H9 (cell line): ENCODE results near the gene ATXN10. TPM values are rescaled to one million over a fixed set of nuclear protein-coding genes. Genes with fewer than 3 reads are reported as not detected.

Source experiments
- DNase-seq: peaks from one replicate; pipeline ENCODE4 v3.0.0-alpha.2; 2017
- H2AFZ ChIP-seq: one replicate; pipeline ENCODE4 v1.6.1; 2013; ENCODE audit warnings: mild to moderate bottlenecking, low read length, control low read depth, moderate library complexity
- H2AK5ac ChIP-seq: 2 replicates; pipeline ENCODE4 v1.6.1; 2013; ENCODE audit warnings: low read length, control low read depth, mixed read lengths; ENCODE audit not compliant: insufficient read length
- H2BK120ac ChIP-seq: one replicate; pipeline ENCODE4 v1.6.1; 2013; ENCODE audit warnings: low read depth, mild to moderate bottlenecking, low read length, control low read depth, inconsistent platforms; ENCODE audit not compliant: poor library complexity, severe bottlenecking
- H2BK12ac ChIP-seq: 2 replicates; pipeline ENCODE4 v1.6.1; 2013; ENCODE audit warnings: low read length, control low read depth, mixed read lengths, low read depth; ENCODE audit not compliant: insufficient read length
- H2BK15ac ChIP-seq: 2 replicates; pipeline ENCODE4 v1.6.1; 2013; ENCODE audit warnings: low read depth, low read length, control low read depth
- H2BK20ac ChIP-seq: one replicate; pipeline ENCODE4 v1.6.1; 2013; ENCODE audit warnings: low read depth, mild to moderate bottlenecking, low read length, control low read depth, inconsistent platforms; ENCODE audit not compliant: poor library complexity, severe bottlenecking
- H2BK5ac ChIP-seq: 2 replicates; pipeline ENCODE4 v1.6.1; 2013; ENCODE audit warnings: low read length, control low read depth, mixed read lengths; ENCODE audit not compliant: insufficient read length
- H3K14ac ChIP-seq: 2 replicates; pipeline ENCODE4 v1.6.1; 2013; ENCODE audit warnings: low read length, control low read depth; ENCODE audit not compliant: insufficient read depth
- H3K18ac ChIP-seq: 2 replicates; pipeline ENCODE4 v1.6.1; 2013; ENCODE audit warnings: low read depth, mild to moderate bottlenecking, mixed read lengths, low read length, control low read depth; ENCODE audit not compliant: insufficient read length
- H3K23ac ChIP-seq: 2 replicates; pipeline ENCODE4 v1.6.1; 2013; ENCODE audit warnings: low read length, control low read depth, mixed read lengths, low read depth; ENCODE audit not compliant: insufficient read length
- H3K23me2 ChIP-seq: 2 replicates; pipeline ENCODE4 v1.6.1; 2013; ENCODE audit warnings: low read depth, mild to moderate bottlenecking, mixed read lengths, low read length, control low read depth; ENCODE audit not compliant: insufficient read length, poor library complexity, severe bottlenecking
- H3K27ac ChIP-seq: 2 replicates; pipeline ENCODE4 v1.5.1; 2013; ENCODE audit warnings: low read length, control low read depth, mixed read lengths, low read depth; ENCODE audit not compliant: insufficient read length
- H3K27me3 ChIP-seq: 2 replicates; pipeline ENCODE4 v1.6.1; 2013; ENCODE audit warnings: low read length, control low read depth, inconsistent platforms; ENCODE audit not compliant: insufficient read depth
- H3K4ac ChIP-seq: 2 replicates; pipeline ENCODE4 v1.6.1; 2013; ENCODE audit warnings: low read depth, mild to moderate bottlenecking, control low read depth, inconsistent platforms, low read length, moderate library complexity
- H3K4me1 ChIP-seq: 2 replicates; pipeline ENCODE4 v1.6.1; 2013; ENCODE audit warnings: low read length, control low read depth, inconsistent platforms; ENCODE audit not compliant: insufficient read depth
- H3K4me2 ChIP-seq: 2 replicates; pipeline ENCODE4 v1.6.1; 2013; ENCODE audit warnings: low read length, control low read depth, mixed read lengths; ENCODE audit not compliant: insufficient read length, insufficient read depth
- H3K56ac ChIP-seq: 2 replicates; pipeline ENCODE4 v1.6.1; 2013; ENCODE audit warnings: low read depth, mild to moderate bottlenecking, mixed read lengths, low read length, control low read depth; ENCODE audit not compliant: insufficient read length
- H3K79me1 ChIP-seq: 2 replicates; pipeline ENCODE4 v1.6.1; 2013; ENCODE audit warnings: low read depth, mild to moderate bottlenecking, moderate library complexity, low read length, control low read depth, inconsistent platforms; ENCODE audit not compliant: insufficient read depth, poor library complexity, severe bottlenecking
- H3K79me2 ChIP-seq: 2 replicates; pipeline ENCODE4 v1.6.1; 2013; ENCODE audit warnings: low read length, control low read depth, inconsistent platforms; ENCODE audit not compliant: insufficient read depth
- H3K9ac ChIP-seq: 2 replicates; pipeline ENCODE4 v1.6.1; 2013; ENCODE audit warnings: low read length, control low read depth, mixed read lengths; ENCODE audit not compliant: insufficient read length; ENCODE audit errors: extremely low read depth
- H3K9me3 ChIP-seq: one replicate; pipeline ENCODE4 v1.6.1; 2013; ENCODE audit warnings: low read depth, low read length, inconsistent platforms; ENCODE audit not compliant: control insufficient read depth
- H3T11ph ChIP-seq: one replicate; pipeline ENCODE4 v1.6.1; 2013; ENCODE audit warnings: mild to moderate bottlenecking, low read length, control low read depth, inconsistent platforms
- H4K20me1 ChIP-seq: one replicate; pipeline ENCODE4 v1.6.1; 2013; ENCODE audit not compliant: control insufficient read depth, insufficient read length, insufficient read depth
- H4K5ac ChIP-seq: 2 replicates; pipeline ENCODE4 v1.6.1; 2013; ENCODE audit warnings: low read depth, mild to moderate bottlenecking, mixed read lengths, low read length, control low read depth; ENCODE audit not compliant: insufficient read length
- H4K8ac ChIP-seq: replicated peaks from 2 replicates; pipeline ENCODE4 v1.6.1; 2013; ENCODE audit warnings: low read length, control low read depth, mixed read lengths, low read depth; ENCODE audit not compliant: insufficient read length
- H4K91ac ChIP-seq: 2 replicates; pipeline ENCODE4 v1.6.1; 2013; ENCODE audit warnings: low read depth, mild to moderate bottlenecking, moderate library complexity, mixed read lengths, low read length, control low read depth; ENCODE audit not compliant: insufficient read length
- H3K27ac Mint-ChIP-seq, 3 experiments: 2 replicates in 2 of 3; 3 replicates in 1 of 3; pipeline ENCODE4 v1.8.0; 2020 to 2021; ENCODE audit warnings: mixed read lengths in 3 of 3, mild to moderate bottlenecking in 1 of 3, moderate library complexity in 1 of 3
- H3K27me3 Mint-ChIP-seq: 2 replicates; pipeline ENCODE4 v1.8.0; 2021; ENCODE audit warnings: low read depth, mild to moderate bottlenecking, moderate library complexity, mixed read lengths
- H3K36me3 Mint-ChIP-seq, 3 experiments: 2 replicates in 2 of 3; 3 replicates in 1 of 3; pipeline ENCODE4 v1.8.0; 2020 to 2021; ENCODE audit warnings: low read depth in 3 of 3, mixed read lengths in 3 of 3; ENCODE audit not compliant: insufficient read depth in 1 of 3
- H3K4me1 Mint-ChIP-seq, 2 experiments: 2 replicates each; pipeline ENCODE4 v1.8.0; 2020; ENCODE audit warnings: mixed read lengths in 2 of 2
- H3K4me3 Mint-ChIP-seq, 2 experiments: 2 replicates in 1 of 2; 3 replicates in 1 of 2; pipeline ENCODE4 v1.8.0; 2020 to 2021; ENCODE audit warnings: mild to moderate bottlenecking in 2 of 2, mixed read lengths in 2 of 2, moderate library complexity in 1 of 2
- H3K9me3 Mint-ChIP-seq, 2 experiments: 2 replicates in 1 of 2; 3 replicates in 1 of 2; pipeline ENCODE4 v1.8.0; 2020; ENCODE audit warnings: mild to moderate bottlenecking in 2 of 2, mixed read lengths in 2 of 2, moderate library complexity in 1 of 2
- WGBS: extraction: QIAGEN DNeasy Blood & Tissue Kit; methylation state at CpG from one replicate; pipeline ENCODE4 v1.1.7; 2013; ENCODE audit warnings: missing lambda C conversion rate, low lambda C conversion rate, mixed read lengths; ENCODE audit not compliant: insufficient read length; ENCODE audit errors: extremely low coverage; 5-methylcytosine and 5-hydroxymethylcytosine counted together
- total RNA-seq: library from RNA; stranded (reverse); gene quantifications from 2 replicates; pipeline ENCODE4 v1.2.1, GENCODE V29; 2021
- TF ChIP-seq, protein P1 (sequence below): fragments of 200-600 bp; sonication (generic); conservative IDR thresholded peaks from 3 replicates; pipeline ENCODE4 v1.8.0; 2021; ENCODE audit warnings: antibody characterized with exemption, mild to moderate bottlenecking

The ATXN10 gene
- total RNA-seq, 1 experiment from 2014 or later = 210 TPM

DNA sequence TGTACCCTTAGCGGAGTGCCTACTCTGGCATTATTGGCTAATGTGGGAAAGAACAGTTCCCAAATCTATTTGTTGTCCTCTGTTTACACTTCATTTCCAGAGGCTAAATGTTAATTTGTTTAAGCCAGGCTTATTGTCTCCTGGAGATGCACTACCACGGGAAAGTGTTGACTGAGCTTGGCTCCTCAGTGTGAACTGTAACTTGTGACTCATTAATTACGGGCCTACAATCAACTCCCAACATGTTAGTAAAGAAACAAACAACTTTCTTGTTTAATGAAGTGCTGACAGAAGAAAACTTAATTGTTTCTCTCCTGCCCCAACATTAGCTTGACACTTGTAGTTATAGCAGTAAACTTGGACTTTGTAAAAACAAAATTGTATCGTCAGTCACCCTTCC, 130.4 kb downstream of the ATXN10 start:
- Histone ChIP-seq H3K4me2 (no peak overlapping the region), H3T11ph (no peak overlapping the region), H2BK120ac (no peak overlapping the region), H4K8ac (no peak overlapping the region), H4K91ac (no peak overlapping the region), H3K9me3 (no peaks in the 10 kb centered on the region), H3K79me1 (no peaks in the 10 kb centered on the region), H3K79me2 (no peaks in the 10 kb centered on the region), H3K23ac (no peak overlapping the region), H3K9ac (no peak overlapping the region), H2BK20ac (no peak overlapping the region), H2BK15ac (no peak overlapping the region), H2AFZ (no peak overlapping the region), H4K20me1 (no peaks in the 10 kb centered on the region), H2AK5ac (no peak overlapping the region), H3K14ac (no peak overlapping the region), H3K4ac (no peak overlapping the region), H2BK5ac (no peak overlapping the region), H3K4me1 (no peaks in the 10 kb centered on the region), H3K56ac (no peak overlapping the region), H3K27ac (no peak overlapping the region), H3K23me2 (no peaks in the 10 kb centered on the region), H3K27me3 (no peaks in the 10 kb centered on the region), H4K5ac (no peak overlapping the region), H2BK12ac (no peak overlapping the region), H3K18ac (no peak overlapping the region)
- Mint-ChIP-seq H3K36me3 (peaks cover 11 to 16% (median 16%) of the 10 kb centered on the region in 3 experiments), H3K27me3 (no peaks in the 10 kb centered on the region), H3K4me3 (no peak overlapping the region), H3K4me1 (peaks cover 0 to 3% of the 10 kb centered on the region in 2 experiments; a peak in 1 of 4 replicates), H3K27ac (no peak overlapping the region), H3K9me3 (peaks cover under 1% of the 10 kb centered on the region in 2 experiments; a peak in 3 of 5 replicates)
- TF ChIP-seq, protein P1, sequence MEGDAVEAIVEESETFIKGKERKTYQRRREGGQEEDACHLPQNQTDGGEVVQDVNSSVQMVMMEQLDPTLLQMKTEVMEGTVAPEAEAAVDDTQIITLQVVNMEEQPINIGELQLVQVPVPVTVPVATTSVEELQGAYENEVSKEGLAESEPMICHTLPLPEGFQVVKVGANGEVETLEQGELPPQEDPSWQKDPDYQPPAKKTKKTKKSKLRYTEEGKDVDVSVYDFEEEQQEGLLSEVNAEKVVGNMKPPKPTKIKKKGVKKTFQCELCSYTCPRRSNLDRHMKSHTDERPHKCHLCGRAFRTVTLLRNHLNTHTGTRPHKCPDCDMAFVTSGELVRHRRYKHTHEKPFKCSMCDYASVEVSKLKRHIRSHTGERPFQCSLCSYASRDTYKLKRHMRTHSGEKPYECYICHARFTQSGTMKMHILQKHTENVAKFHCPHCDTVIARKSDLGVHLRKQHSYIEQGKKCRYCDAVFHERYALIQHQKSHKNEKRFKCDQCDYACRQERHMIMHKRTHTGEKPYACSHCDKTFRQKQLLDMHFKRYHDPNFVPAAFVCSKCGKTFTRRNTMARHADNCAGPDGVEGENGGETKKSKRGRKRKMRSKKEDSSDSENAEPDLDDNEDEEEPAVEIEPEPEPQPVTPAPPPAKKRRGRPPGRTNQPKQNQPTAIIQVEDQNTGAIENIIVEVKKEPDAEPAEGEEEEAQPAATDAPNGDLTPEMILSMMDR = no peak
- WGBS = no CpG with 5 or more reads among the region's 4 CpGs
- DNase-seq = no peak
